GM23338 (cell line): ENCODE results near the gene TGM6. TPM values are rescaled to one million over a fixed set of nuclear protein-coding genes. Genes with fewer than 3 reads are reported as not detected.

Experiments used
- ATAC-seq: fragments of 200-7000 bp; cut with Tn5 transposase; 3 replicates; pipeline ENCODE4 v1.9.1; 2020
- DNase-seq: peaks from one replicate; pipeline ENCODE4 v3.0.0-alpha.2; 2015; ENCODE audit warnings: low spot score
- H2AFZ ChIP-seq: fragments of 200-600 bp; sonication (generic); 2 replicates; pipeline ENCODE4 v1.8.0; 2016; ENCODE audit warnings: antibody characterized with exemption, mild to moderate bottlenecking, moderate library complexity
- H3F3A ChIP-seq: fragments of 200-600 bp; sonication (generic); replicated peaks from 2 replicates; pipeline ENCODE4 v1.8.0; 2017; ENCODE audit warnings: antibody characterized with exemption, mixed run types, low read depth
- H3K27ac ChIP-seq: fragments of 200-600 bp; sonication (generic); 2 replicates; pipeline ENCODE4 v1.6.1; 2016; ENCODE audit warnings: low read depth
- H3K27me3 ChIP-seq: fragments of 200-600 bp; sonication (generic); 2 replicates; pipeline ENCODE4 v1.8.0; 2016; ENCODE audit warnings: mild to moderate bottlenecking, mixed run types, moderate library complexity; ENCODE audit not compliant: insufficient read depth
- H3K36me3 ChIP-seq: fragments of 200-600 bp; sonication (generic); 2 replicates; pipeline ENCODE4 v1.8.0; 2016; ENCODE audit warnings: mild to moderate bottlenecking; ENCODE audit not compliant: insufficient read depth
- H3K4me1 ChIP-seq: fragments of 200-600 bp; sonication (generic); 2 replicates; pipeline ENCODE4 v1.8.0; 2016; ENCODE audit warnings: mild to moderate bottlenecking, moderate library complexity; ENCODE audit not compliant: insufficient read depth
- H3K4me2 ChIP-seq: fragments of 200-600 bp; sonication (generic); 2 replicates; pipeline ENCODE4 v1.7.1; 2017; ENCODE audit warnings: mixed run types
- H3K4me3 ChIP-seq: fragments of 200-600 bp; sonication (generic); 2 replicates; pipeline ENCODE4 v1.6.1; 2016; ENCODE audit warnings: mixed run types
- H3K79me2 ChIP-seq: fragments of 200-600 bp; sonication (generic); replicated peaks from 2 replicates; pipeline ENCODE4 v1.8.0; 2017; ENCODE audit warnings: mild to moderate bottlenecking; ENCODE audit not compliant: insufficient read depth
- H3K9me2 ChIP-seq: fragments of 200-600 bp; sonication (generic); 2 replicates; pipeline ENCODE4 v1.8.0; 2017; ENCODE audit not compliant: insufficient read depth
- H4K20me1 ChIP-seq: fragments of 200-600 bp; sonication (generic); replicated peaks from 2 replicates; pipeline ENCODE4 v1.8.0; 2017; ENCODE audit warnings: mild to moderate bottlenecking; ENCODE audit not compliant: insufficient read depth
- H3K27ac Mint-ChIP-seq: 2 replicates; pipeline ENCODE4 v1.8.0; 2020; ENCODE audit warnings: inconsistent platforms, mild to moderate bottlenecking, moderate library complexity, mixed read lengths
- H3K27me3 Mint-ChIP-seq: 3 replicates; pipeline ENCODE4 v1.8.0; 2022; ENCODE audit warnings: low read depth, mild to moderate bottlenecking, moderate library complexity, mixed read lengths, inconsistent platforms; ENCODE audit not compliant: insufficient read depth, poor library complexity
- H3K36me3 Mint-ChIP-seq: 3 replicates; pipeline ENCODE4 v1.8.0; 2021; ENCODE audit warnings: low read depth, mild to moderate bottlenecking, inconsistent platforms, moderate library complexity, mixed read lengths
- H3K4me1 Mint-ChIP-seq: 3 replicates; pipeline ENCODE4 v1.8.0; 2020; ENCODE audit warnings: mild to moderate bottlenecking, inconsistent platforms, mixed read lengths
- H3K4me3 Mint-ChIP-seq: 3 replicates; pipeline ENCODE4 v1.8.0; 2021; ENCODE audit warnings: moderate library complexity, mild to moderate bottlenecking, inconsistent platforms, mixed read lengths
- H3K9me3 Mint-ChIP-seq: 3 replicates; pipeline ENCODE4 v1.8.0; 2020; ENCODE audit warnings: moderate library complexity, mild to moderate bottlenecking, inconsistent platforms, mixed read lengths
- CREB1 ChIP-seq: fragments of 250-450 bp; sonication (Bioruptor Pico); IDR thresholded peaks from 2 replicates; pipeline ENCODE4 v1.5.0; 2020; ENCODE audit warnings: low read depth, mild to moderate bottlenecking, moderate library complexity
- CTCF ChIP-seq, 2 experiments: fragments of 200-600 bp in 1 of 2; sonication (generic) in 1 of 2; conservative IDR thresholded peaks; 2 replicates each; pipeline versions ENCODE4 v1.5.1 to v1.6.1; 2016 to 2017; ENCODE audit warnings: antibody characterized with exemption in 2 of 2, low read depth in 2 of 2, mild to moderate bottlenecking in 2 of 2, moderate library complexity in 1 of 2
- ETS1 ChIP-seq: IDR thresholded peaks from 2 replicates; pipeline ENCODE4 v1.6.1; 2016; ENCODE audit warnings: antibody characterized with exemption
- EZH2 ChIP-seq: fragments of 200-600 bp; sonication (generic); IDR thresholded peaks from one replicate; pipeline ENCODE4 v1.8.0; 2017; ENCODE audit warnings: antibody characterized with exemption, mild to moderate bottlenecking, low read depth; ENCODE audit not compliant: unreplicated experiment
- EZH2phosphoT487 ChIP-seq: fragments of 200-600 bp; sonication (generic); IDR thresholded peaks from one replicate; pipeline ENCODE4 v1.8.1; 2018; ENCODE audit warnings: antibody characterized with exemption; ENCODE audit not compliant: unreplicated experiment
- JUNB ChIP-seq: IDR thresholded peaks from one replicate; pipeline ENCODE4 v1.6.1; 2016; ENCODE audit warnings: antibody characterized with exemption; ENCODE audit not compliant: unreplicated experiment
- NANOG ChIP-seq: IDR thresholded peaks from 2 replicates; pipeline ENCODE4 v1.6.1; 2016; ENCODE audit warnings: antibody characterized with exemption, borderline replicate concordance
- POLR2AphosphoS5 ChIP-seq: IDR thresholded peaks from 2 replicates; pipeline ENCODE4 v1.6.1; 2016; ENCODE audit warnings: antibody characterized with exemption, low read depth
- REST ChIP-seq: IDR thresholded peaks from one replicate; pipeline ENCODE4 v1.6.1; 2018; ENCODE audit warnings: antibody characterized with exemption; ENCODE audit not compliant: unreplicated experiment
- STAT1 ChIP-seq: IDR thresholded peaks from one replicate; pipeline ENCODE4 v1.6.1; 2016; ENCODE audit warnings: antibody characterized with exemption; ENCODE audit not compliant: unreplicated experiment
- ZNF114 ChIP-seq: fragments of 250-450 bp; sonication (Bioruptor Pico); IDR thresholded peaks from 2 replicates; pipeline ENCODE4 v1.5.0; 2020; ENCODE audit warnings: mild to moderate bottlenecking, moderate library complexity
- ZNF331 ChIP-seq: fragments of 250-450 bp; sonication (Bioruptor Pico); IDR thresholded peaks from 2 replicates; pipeline ENCODE4 v1.5.0; 2020; ENCODE audit warnings: low read depth, mild to moderate bottlenecking, moderate library complexity
- ZNF462 ChIP-seq: fragments of 250-450 bp; sonication (Bioruptor Pico); IDR thresholded peaks from 2 replicates; pipeline ENCODE4 v1.5.0; 2020; ENCODE audit warnings: mild to moderate bottlenecking, moderate library complexity
- polyA plus RNA-seq: library from polyadenylated mRNA; unstranded; fragments of >200 nt; fragmentation: Nextera tagmentation; extraction: Ambion mirVana; gene quantifications from 2 replicates; pipeline ENCODE4 v1.2.1, GENCODE V29; 2016
- total RNA-seq: library from RNA; depleted of rRNA; stranded (reverse); fragments of >200 nt; shearing (Covaris generic); gene quantifications from 2 replicates; pipeline ENCODE4 v1.2.3, GENCODE V29; 2014

The TGM6 gene
- total and polyA plus RNA-seq, 2 experiments from 2014 or later = not detected

GRCh38 chr20:2358006-2358405 lies 22.7 kb upstream of the TGM6 start:
- no peaks in the 10 kb centered on the region for H4K20me1 ChIP-seq
- H3K27ac ChIP-seq = no peak overlapping the region
- no peak overlapping the region for H3K4me3 ChIP-seq
- Mint-ChIP-seq H3K36me3 (no peaks in the 10 kb centered on the region; the same call in 2 of the 3 replicates), H3K27ac (no peak overlapping the region), H3K4me3 (no peak overlapping the region), H3K4me1 (peaks cover 5% of the 10 kb centered on the region; the same call in 2 of the 3 replicates), H3K9me3 (peaks cover 23% of the 10 kb centered on the region), H3K27me3 (peaks cover 4% of the 10 kb centered on the region)
- H3K36me3 ChIP-seq = no peaks in the 10 kb centered on the region
- DNase-seq (no peak), ATAC-seq (no peak)
- TF ChIP-seq JUNB (no peak), ETS1 (no peak), POLR2AphosphoS5 (no peak), EZH2 (no peak), ZNF331 (no peak), CREB1 (no peak), REST (no peak), ZNF462 (CRISPR knock-in tag) (no peak), STAT1 (no peak), EZH2phosphoT487 (no peak), ZNF114 (no peak), CTCF (conservative IDR thresholded peaks at IDR 0.05; ENCODE audit: low read depth in 2 of 2) (no peak), NANOG (no peak)
- H3K4me2 ChIP-seq = no peak overlapping the region
- no peaks in the 10 kb centered on the region for H3K27me3 ChIP-seq
- no peaks in the 10 kb centered on the region for H3F3A ChIP-seq
- H2AFZ ChIP-seq = no peak overlapping the region
- no peaks in the 10 kb centered on the region for H3K79me2 ChIP-seq
- H3K4me1 ChIP-seq = peaks cover 6% of the 10 kb centered on the region; the same call in 1 of the 2 replicates
- H3K9me2 ChIP-seq = 0 out of 2 replicates have a peak, but pooled peaks cover 3% of the 10 kb centered on the region
